ENCODE data around the gene OR7G2.
"Not testable (repeated sequence)": the region's sequence is repeated elsewhere in the genome, so short reads cannot be mapped to it uniquely, and the experiment has no call there.

Gene OR7G2

GRCh38 chr19:9073806-9074205 is 33.5 kb downstream of the OR7G2 start:
- no peak for DNase-seq (ENCODE audit: low read depth in 2 of 2)

- not testable (repeated sequence) for DNase-seq (ENCODE audit: low read depth in 2 of 2)
Observed at GRCh38 chr19:9071720-9072119, 35.6 kb downstream of the OR7G2 start.

DNA sequence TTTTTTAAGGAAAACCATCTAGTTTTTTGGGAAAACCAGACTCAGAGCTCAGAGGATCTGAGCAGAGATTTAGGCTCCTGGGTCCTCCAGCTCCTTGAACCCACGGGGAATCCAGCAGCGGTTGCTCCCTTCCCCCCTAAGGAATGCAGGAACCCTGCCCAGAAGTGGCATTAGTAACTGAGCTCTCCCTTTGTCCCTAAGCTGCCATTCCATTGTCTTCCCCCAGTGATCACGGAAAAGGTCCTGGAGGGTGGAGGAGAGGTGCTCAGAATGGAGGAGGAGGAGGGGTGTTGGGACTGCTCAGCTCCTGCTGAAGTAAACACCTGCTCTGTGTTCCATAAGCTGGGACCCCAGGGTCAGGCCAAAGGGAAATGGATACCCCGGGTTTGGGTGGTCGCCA is 37.2 kb downstream of the OR7G2 start:
- no peak for DNase-seq (ENCODE audit: low read depth in 2 of 2)

DNA sequence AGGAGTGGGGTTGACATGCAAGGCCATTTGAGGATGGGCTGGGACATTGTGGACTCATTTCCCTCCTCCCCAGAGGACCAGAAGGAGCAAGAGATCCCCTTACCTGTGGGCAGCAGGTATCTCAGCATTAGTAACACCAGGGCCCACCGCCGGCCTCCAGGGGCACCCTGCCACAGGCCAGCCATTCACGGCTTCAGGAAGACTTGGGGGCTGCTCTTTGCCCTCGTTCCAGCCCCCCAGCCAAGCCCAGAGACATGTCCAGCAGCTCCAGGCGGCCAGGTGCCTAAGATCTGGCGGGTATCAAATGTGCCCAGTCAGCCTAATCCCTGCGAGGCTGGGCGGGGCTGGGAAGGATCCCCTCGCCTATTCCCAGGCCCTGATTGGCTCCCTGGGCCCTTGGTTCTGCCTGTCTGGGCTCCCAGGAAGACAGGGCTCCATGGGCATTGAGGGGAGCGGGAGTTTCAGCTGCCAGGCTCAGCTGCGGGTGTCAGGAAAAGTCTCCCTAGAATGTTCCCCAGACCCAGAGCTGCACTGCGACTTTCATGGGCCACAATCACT is 41.7 kb downstream of the OR7G2 start:
- no peak for DNase-seq (ENCODE audit: low read depth in 2 of 2)

- no peak for DNase-seq (ENCODE audit: low read depth in 2 of 2)
Observed at GRCh38 chr19:9061879-9062278, 45.4 kb downstream of the OR7G2 start.

DNA sequence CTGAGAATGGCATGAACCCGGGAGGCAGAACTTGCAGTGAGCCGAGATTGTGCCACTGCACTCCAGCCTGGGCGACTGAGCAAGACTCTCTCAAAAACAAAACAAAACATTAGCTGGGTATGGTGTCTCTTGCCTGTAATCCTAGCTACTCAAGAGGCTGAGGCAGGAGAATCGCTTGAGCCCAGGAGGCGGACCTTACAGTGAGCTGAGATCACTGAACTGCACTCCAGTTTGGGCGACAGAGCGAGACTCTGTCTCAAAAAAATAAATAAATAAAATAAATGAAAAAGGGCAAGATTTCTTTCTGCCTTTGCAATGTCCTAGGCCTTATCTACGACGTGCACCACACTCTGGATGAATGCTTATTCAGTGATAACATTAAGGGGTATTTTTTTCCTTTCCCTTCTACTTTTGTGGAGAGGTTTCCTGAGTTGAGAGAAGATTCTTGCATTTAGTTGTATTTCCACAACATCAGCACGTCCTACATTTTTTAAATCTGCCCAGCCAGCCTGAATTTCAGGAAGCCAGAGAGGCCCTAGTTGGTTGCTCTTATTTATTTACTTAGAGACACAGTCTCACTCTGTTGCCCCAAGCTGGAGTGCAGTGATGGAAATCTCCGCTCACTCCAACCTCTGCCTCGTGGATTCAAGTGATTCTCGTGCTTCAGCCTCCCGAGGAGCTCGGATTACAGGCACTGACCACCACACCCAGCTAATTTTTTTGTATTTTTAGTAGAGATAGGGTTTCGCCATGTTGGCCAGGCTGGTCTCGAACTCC is 46.5 kb downstream of the OR7G2 start:
- DNase-seq (ENCODE audit: low read depth in 2 of 2) = no peak

GRCh38 chr19:9058905-9059667 is 48.2 kb downstream of the OR7G2 start:
- DNase-seq (ENCODE audit: low read depth in 2 of 2) = no peak

- DNase-seq (ENCODE audit: low read depth in 2 of 2) = no peak
Observed at GRCh38 chr19:9057505-9058258, 49.6 kb downstream of the OR7G2 start.

DNA sequence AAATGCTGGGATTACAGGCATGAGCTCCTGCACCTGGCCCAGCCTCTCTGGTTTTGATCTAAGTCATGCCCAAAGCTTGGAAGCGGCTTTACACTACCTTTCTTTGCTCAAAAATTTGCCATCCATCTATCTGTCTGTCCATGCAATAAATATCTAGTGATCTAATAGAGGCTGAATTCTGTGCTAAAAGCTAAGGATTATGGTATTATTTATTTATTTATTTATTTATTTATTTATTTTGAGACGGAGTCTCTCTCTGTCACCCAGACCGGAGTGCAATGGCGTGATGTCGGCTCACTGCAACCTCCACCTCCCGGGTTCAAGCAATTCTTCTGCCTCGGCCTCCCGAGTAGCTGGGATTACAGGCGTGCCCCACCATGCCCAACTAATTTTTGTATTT is 51.1 kb downstream of the OR7G2 start:
- DNase-seq (ENCODE audit: low read depth in 2 of 2) = not testable (repeated sequence)

DNA sequence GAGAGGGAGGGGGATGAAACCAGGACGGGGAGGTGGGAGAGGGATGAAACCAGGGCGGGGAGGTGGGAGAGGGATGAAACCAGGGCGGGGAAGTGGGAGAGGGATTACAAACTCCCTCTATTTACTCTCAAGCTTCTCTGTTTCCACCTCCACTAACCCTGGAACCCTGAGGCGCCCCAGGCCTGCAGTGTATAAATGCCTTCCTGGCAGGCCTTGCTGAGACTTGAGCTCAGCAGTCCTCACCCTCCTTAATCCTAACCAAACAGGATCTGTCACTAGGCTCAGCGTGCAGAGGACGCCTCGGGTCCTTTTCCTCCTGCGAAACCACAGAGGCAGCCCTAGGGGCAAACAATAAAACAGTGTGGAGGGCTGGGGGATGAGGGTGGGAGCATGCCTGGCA is 52.5 kb downstream of the OR7G2 start:
- no peak for DNase-seq (ENCODE audit: low read depth in 2 of 2)

- no peak for DNase-seq (ENCODE audit: low read depth in 2 of 2)
Observed at GRCh38 chr19:9054207-9054606, 53.1 kb downstream of the OR7G2 start.

DNA sequence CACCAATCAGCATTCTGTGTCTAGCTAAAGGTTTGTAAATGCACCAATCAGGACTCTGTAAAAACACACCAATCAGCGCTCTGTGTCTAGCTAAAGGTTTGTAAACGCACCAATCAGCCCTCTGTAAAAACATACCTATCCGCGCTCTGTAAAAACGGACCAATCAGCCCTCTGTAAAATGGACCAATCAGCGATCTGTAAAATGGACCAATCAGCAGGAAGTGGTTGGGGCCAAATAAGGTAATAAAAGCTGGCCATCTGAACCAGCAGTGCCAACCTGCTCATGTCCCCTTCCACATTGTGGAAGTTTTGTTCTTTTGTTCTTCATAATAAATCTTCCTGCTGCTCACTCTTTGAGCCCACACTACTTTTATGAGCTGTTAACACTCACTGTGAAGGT is 53.6 kb downstream of the OR7G2 start:
- DNase-seq (ENCODE audit: low read depth in 2 of 2) = not testable (repeated sequence)

DNA sequence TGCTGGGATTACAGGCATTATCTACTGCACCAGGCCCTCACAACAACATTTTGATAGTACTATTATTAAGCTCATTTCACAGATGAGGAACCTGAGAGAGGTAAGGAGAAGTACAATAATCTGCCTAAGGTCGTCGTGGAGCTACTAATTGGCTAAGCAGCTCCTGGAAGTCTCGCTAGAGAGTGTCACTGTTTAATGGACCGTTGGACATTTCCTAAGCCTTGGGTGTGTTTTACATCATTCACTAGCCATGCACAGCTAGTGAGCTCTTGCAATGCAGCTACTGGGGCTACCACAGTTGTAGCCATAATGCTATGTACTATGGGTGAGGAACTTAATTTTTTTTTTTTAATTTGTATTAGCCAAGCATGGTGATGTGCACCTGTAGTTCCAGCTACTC is 54.4 kb downstream of the OR7G2 start:
- no peak for DNase-seq (ENCODE audit: low read depth in 2 of 2)
